Nucleus accumbens (tissue), 56 donors: Measurements from ENCODE around the gene AOPEP.
A peak's percentile ranks its signal among the peaks of the same experiment; 100 is the strongest.

ENCODE experiments used
- DNase-seq, 56 donors: peaks; one replicate each; lab custom pipeline; 2025; lab: John Stamatoyannopoulos, UW

Gene AOPEP

GRCh38 chr9:95037789-95038521, 311.5 kb downstream of the AOPEP start:
- no peak for DNase-seq

GRCh38 chr9:95038666-95039065, 312.2 kb downstream of the AOPEP start:
- DNase-seq: no peak

GRCh38 chr9:95040106-95040505, 313.6 kb downstream of the AOPEP start:
- DNase-seq: no peak

GRCh38 chr9:95043826-95044225, 317.3 kb downstream of the AOPEP start:
- no peak for DNase-seq

- DNase-seq: no peak
Measured at GRCh38 chr9:95044731-95045508, 318.4 kb downstream of the AOPEP start.

- DNase-seq: no peak
Measured at GRCh38 chr9:95045751-95046150, 319.3 kb downstream of the AOPEP start.

GRCh38 chr9:95047452-95048224, 321.1 kb downstream of the AOPEP start:
- DNase-seq: no peak

- DNase-seq: peak in 7 of 56 donors; percentile 22 to 61 (median 41)
Measured at GRCh38 chr9:95048225-95049087, 322.0 kb downstream of the AOPEP start.

- no peak for DNase-seq
Measured at GRCh38 chr9:95049761-95050160, 323.3 kb downstream of the AOPEP start.

- DNase-seq: no peak
Measured at GRCh38 chr9:95053611-95054570, 327.4 kb downstream of the AOPEP start.

- DNase-seq: no peak
Measured at GRCh38 chr9:95055334-95055850, 328.9 kb downstream of the AOPEP start.

GRCh38 chr9:95055851-95056551, 329.5 kb downstream of the AOPEP start:
- peak in 6 of 56 donors; percentile 25 to 46 (median 44) for DNase-seq

GRCh38 chr9:95057101-95057500, 330.6 kb downstream of the AOPEP start:
- peak in 4 of 56 donors; percentile 28 to 37 (median 30) for DNase-seq

- DNase-seq: peak in 1 of 56 donors; percentile 36
Measured at GRCh38 chr9:95058121-95058785, 331.8 kb downstream of the AOPEP start.

- no peak for DNase-seq
Measured at GRCh38 chr9:95058795-95059386, 332.4 kb downstream of the AOPEP start.

GRCh38 chr9:95060234-95060633, 333.7 kb downstream of the AOPEP start:
- no peak for DNase-seq

GRCh38 chr9:95060916-95061315, 334.4 kb downstream of the AOPEP start:
- no peak for DNase-seq
